Gastroesophageal sphincter (tissue), 4 donors: Measurements from ENCODE around the gene SORD. TPM values are rescaled to one million over a fixed set of nuclear protein-coding genes. Genes with fewer than 3 reads are reported as not detected.
"Not testable (repeated sequence)": the region's sequence is repeated elsewhere in the genome, so short reads cannot be mapped to it uniquely, and the experiment has no call there.

Source experiments
- ATAC-seq: fragments of 150-250 bp; one replicate; pipeline ENCODE4 v1.9.1; 2016; ENCODE audit warnings: mild to moderate bottlenecking, moderate library complexity
- H3K27ac ChIP-seq, 4 donors: fragments of 200-600 bp; sonication (generic) in 3 of 4; 1 replicate in 3 of 4; 2 replicates in 1 of 4; pipeline ENCODE4 v1.5.1; 2016 to 2019
- H3K27me3 ChIP-seq: fragments of 200-600 bp; sonication (generic); one replicate; pipeline ENCODE4 v1.5.1; 2019
- H3K36me3 ChIP-seq, 2 donors: fragments of 200-600 bp; sonication (generic); one replicate each; pipeline ENCODE4 v1.5.1; 2019; ENCODE audit warnings: control low read depth in 1 of 2
- H3K4me1 ChIP-seq, 3 donors: fragments of 200-600 bp; sonication (generic); 1 replicate in 2 of 3; 2 replicates in 1 of 3; pipeline ENCODE4 v1.5.1; 2016 to 2019; ENCODE audit warnings: control low read depth in 2 of 3
- H3K4me3 ChIP-seq, 2 donors: fragments of 200-600 bp; sonication (generic); one replicate each; pipeline ENCODE4 v1.5.1; 2019; ENCODE audit warnings: mild to moderate bottlenecking in 1 of 2, moderate library complexity in 1 of 2
- H3K9me3 ChIP-seq, 3 donors: fragments of 200-600 bp; sonication (generic); one replicate each; pipeline ENCODE4 v1.5.1; 2017 to 2019; ENCODE audit warnings: control low read depth in 2 of 3
- CTCF ChIP-seq, 4 experiments: fragments of 200-600 bp in 2 of 4; fragments of 450-650 bp in 2 of 4; sonication (generic) in 1 of 4; IDR thresholded peaks; one replicate each; pipeline ENCODE4 v1.5.1; 2017 to 2019; ENCODE audit warnings: antibody characterized with exemption in 4 of 4, mild to moderate bottlenecking in 2 of 4, moderate library complexity in 2 of 4
- EP300 ChIP-seq: sonication (generic); formaldehyde crosslinking; IDR thresholded peaks from one replicate; pipeline ENCODE4 v1.6.1; 2017; ENCODE audit warnings: antibody characterized with exemption, mild to moderate bottlenecking
- POLR2A ChIP-seq, 2 donors: fragments of 450-650 bp; IDR thresholded peaks; one replicate each; pipeline ENCODE4 v1.6.1; 2017; ENCODE audit warnings: antibody characterized with exemption in 2 of 2, mild to moderate bottlenecking in 2 of 2, moderate library complexity in 1 of 2
- POLR2AphosphoS5 ChIP-seq: sonication (generic); formaldehyde crosslinking; IDR thresholded peaks from one replicate; pipeline ENCODE4 v1.6.1; 2017; ENCODE audit warnings: antibody characterized with exemption
- WGBS, 2 donors: methylation state at CpG; one replicate each; pipeline ENCODE4 v1.1.5; 2018; ENCODE audit warnings: low coverage in 1 of 2; 5-methylcytosine and 5-hydroxymethylcytosine counted together
- total RNA-seq, 4 donors: library from RNA; depleted of rRNA; stranded (reverse); fragments of >200 nt; gene quantifications; one replicate each; pipeline ENCODE4 v1.1.0, GENCODE V29; 2016

Gene SORD
- total RNA-seq, 4 donors from 2014 or later, result 2.6 to 9.4 (median 7.9) TPM

GRCh38 chr15:44999105-44999504, 23.9 kb upstream of the SORD start:
- Histone ChIP-seq H3K27me3 (no peaks in the 10 kb centered on the region), H3K9me3 (no peaks in the 10 kb centered on the region), H3K4me1 (no peaks in the 10 kb centered on the region), H3K36me3 (no peaks in the 10 kb centered on the region), H3K27ac (no peak overlapping the region), H3K4me3 (no peak overlapping the region)
- no peak for TF ChIP-seq POLR2A (IDR thresholded peaks at IDR 0.05)
- TF ChIP-seq POLR2AphosphoS5, result no peak
- no peak for TF ChIP-seq EP300
- no peak for TF ChIP-seq CTCF (IDR thresholded peaks at IDR 0.05)
- 80 to 100% methylated on average over 1 to 2 of the region's 2 CpGs for WGBS, 2 donors
- no peak for ATAC-seq

GRCh38 chr15:45001180-45001579, 21.8 kb upstream of the SORD start:
- H3K9me3 ChIP-seq, H3K27me3 ChIP-seq, H3K27ac ChIP-seq, H3K36me3 ChIP-seq, ATAC-seq, H3K4me1 ChIP-seq, H3K4me3 ChIP-seq: not testable (repeated sequence)
- 44 to 67% methylated on average over 1 of the region's 1 CpG for WGBS, 2 donors

GRCh38 chr15:45003731-45004410, 19.1 kb upstream of the SORD start:
- not testable (repeated sequence) for H3K9me3 ChIP-seq, H3K4me1 ChIP-seq, H3K27me3 ChIP-seq, H3K36me3 ChIP-seq, ATAC-seq, H3K4me3 ChIP-seq, H3K27ac ChIP-seq
- WGBS, 2 donors, result 55 to 79% methylated on average over 1 to 2 of the region's 2 CpGs

- ATAC-seq, H3K27ac ChIP-seq: not testable (repeated sequence)
- WGBS, 2 donors, result 48 to 79% methylated on average over 2 to 4 of the region's 5 CpGs
Observed at GRCh38 chr15:45004590-45005175, 18.3 kb upstream of the SORD start.

GRCh38 chr15:45009046-45009445, 13.9 kb upstream of the SORD start:
- peaks cover 4% of the 10 kb centered on the region for H3K27me3 ChIP-seq
- H3K9me3 ChIP-seq, result no peaks in the 10 kb centered on the region
- TF ChIP-seq CTCF (IDR thresholded peaks at IDR 0.05) (no peak), EP300 (no peak), POLR2A (IDR thresholded peaks at IDR 0.05) (no peak), POLR2AphosphoS5 (no peak)
- no peak overlapping the region for H3K27ac ChIP-seq
- H3K4me3 ChIP-seq, result no peak overlapping the region
- WGBS, 2 donors, result 58% methylated on average over 2 of the region's 2 CpGs; no CpG with 5 or more reads in 1 of the 2 donors
- no peak for ATAC-seq
- H3K36me3 ChIP-seq, result no peaks in the 10 kb centered on the region
- no peaks in the 10 kb centered on the region for H3K4me1 ChIP-seq

More at GRCh38 chr15:45004590-45005175, 18.3 kb upstream of the SORD start:
- H3K9me3 ChIP-seq, H3K4me3 ChIP-seq, H3K4me1 ChIP-seq, H3K36me3 ChIP-seq, H3K27me3 ChIP-seq: not testable (repeated sequence)

GRCh38 chr15:45015114-45015513, 7.9 kb upstream of the SORD start:
- H3K36me3 ChIP-seq, H3K4me1 ChIP-seq, H3K27me3 ChIP-seq, H3K4me3 ChIP-seq, H3K27ac ChIP-seq, H3K9me3 ChIP-seq, ATAC-seq: not testable (repeated sequence)
- 88 to 89% methylated on average over 1 of the region's 1 CpG for WGBS, 2 donors

GRCh38 chr15:45020222-45020900, 2.6 kb upstream of the SORD start:
- H3K4me1 ChIP-seq, result peaks cover 0 to 20% (median 8%) of the 10 kb centered on the region in 3 donors
- H3K9me3 ChIP-seq, H3K4me3 ChIP-seq, H3K27me3 ChIP-seq, H3K36me3 ChIP-seq, ATAC-seq, H3K27ac ChIP-seq: not testable (repeated sequence)
- WGBS, 2 donors, result 100% methylated on average over 1 of the region's 9 CpGs; no CpG with 5 or more reads in 1 of the 2 donors

GRCh38 chr15:45020901-45021259, 2.1 kb upstream of the SORD start:
- H3K9me3 ChIP-seq, H3K36me3 ChIP-seq, ATAC-seq, H3K27me3 ChIP-seq, H3K4me3 ChIP-seq, H3K27ac ChIP-seq: not testable (repeated sequence)
- peaks cover 0 to 20% (median 8%) of the 10 kb centered on the region in 3 donors for H3K4me1 ChIP-seq
- no CpG with 5 or more reads among the region's 9 CpGs for WGBS, 2 donors
